Type B pancreatic cell (in vitro differentiated cells): ENCODE data around the gene SOS2. TPM values are rescaled to one million over a fixed set of nuclear protein-coding genes. Genes with fewer than 3 reads are reported as not detected.

Experiments used
- DNase-seq: peaks from one replicate; pipeline ENCODE4 v3.0.0; 2021; ENCODE audit warnings: mixed read lengths; ENCODE audit not compliant: unreplicated experiment; ENCODE audit errors: extremely low spot score
- H3K27ac Mint-ChIP-seq: 2 replicates; pipeline ENCODE4 v1.8.0; 2021; ENCODE audit warnings: mild to moderate bottlenecking, mixed read lengths
- H3K27me3 Mint-ChIP-seq: 2 replicates; pipeline ENCODE4 v1.8.0; 2021; ENCODE audit warnings: mixed read lengths
- H3K36me3 Mint-ChIP-seq: 2 replicates; pipeline ENCODE4 v1.8.0; 2021; ENCODE audit warnings: mixed read lengths
- H3K4me1 Mint-ChIP-seq: one replicate; pipeline ENCODE4 v1.8.0; 2021; ENCODE audit warnings: mixed read lengths; ENCODE audit not compliant: unreplicated experiment
- H3K4me3 Mint-ChIP-seq: 2 replicates; pipeline ENCODE4 v1.8.0; 2021; ENCODE audit warnings: mild to moderate bottlenecking, mixed read lengths
- H3K9me3 Mint-ChIP-seq: 2 replicates; pipeline ENCODE4 v1.8.0; 2021; ENCODE audit warnings: mixed read lengths
- CTCF ChIP-seq: fragments of 200-600 bp; sonication (generic); conservative IDR thresholded peaks from 2 replicates; pipeline ENCODE4 v1.5.0; 2021; ENCODE audit warnings: antibody characterized with exemption, mild to moderate bottlenecking
- total RNA-seq: library from RNA; stranded (reverse); gene quantifications from 2 replicates; pipeline ENCODE4 v1.2.1, GENCODE V29; 2021; ENCODE audit warnings: low replicate concordance

SOS2 gene
- total RNA-seq, 1 donor from 2014 or later = 34.6 TPM

- no peaks in the 10 kb centered on the region for H3K27me3 Mint-ChIP-seq
- H3K4me1 Mint-ChIP-seq = no peaks in the 10 kb centered on the region
- H3K4me3 Mint-ChIP-seq = no peak overlapping the region
- H3K36me3 Mint-ChIP-seq = peaks cover 26% of the 10 kb centered on the region
- TF ChIP-seq CTCF = no peak
- H3K9me3 Mint-ChIP-seq = no peaks in the 10 kb centered on the region
- no peak for DNase-seq
- H3K27ac Mint-ChIP-seq = no peak overlapping the region
Observed at GRCh38 chr14:50107850-50108249, 123.5 kb downstream of the SOS2 start.

GRCh38 chr14:50106178-50106577 lies 125.2 kb downstream of the SOS2 start:
- Mint-ChIP-seq H3K4me1 (no peaks in the 10 kb centered on the region), H3K9me3 (no peaks in the 10 kb centered on the region)

GRCh38 chr14:50103558-50103957 lies 127.8 kb downstream of the SOS2 start:
- Mint-ChIP-seq H3K4me1 (peaks cover 4% of the 10 kb centered on the region), H3K36me3 (peaks cover 5% of the 10 kb centered on the region), H3K27me3 (no peaks in the 10 kb centered on the region), H3K27ac (peak overlapping the region; percentile 64), H3K4me3 (no peak overlapping the region), H3K9me3 (no peaks in the 10 kb centered on the region)
- DNase-seq = no peak
- no peak for TF ChIP-seq CTCF

More at GRCh38 chr14:50106178-50106577, 125.2 kb downstream of the SOS2 start:
- H3K27ac Mint-ChIP-seq = peak overlapping the region; percentile 6
- H3K4me3 Mint-ChIP-seq = no peak overlapping the region
- TF ChIP-seq CTCF = no peak
- H3K27me3 Mint-ChIP-seq = no peaks in the 10 kb centered on the region
- H3K36me3 Mint-ChIP-seq = peaks cover 20% of the 10 kb centered on the region
- no peak for DNase-seq

- no peaks in the 10 kb centered on the region for H3K27me3 Mint-ChIP-seq
- peaks cover 4% of the 10 kb centered on the region for H3K4me1 Mint-ChIP-seq
- no peak for TF ChIP-seq CTCF
- H3K4me3 Mint-ChIP-seq = peak overlapping the region; percentile 7
- H3K27ac Mint-ChIP-seq = peak overlapping the region; percentile 94
- no peaks in the 10 kb centered on the region for H3K36me3 Mint-ChIP-seq
- H3K9me3 Mint-ChIP-seq = no peaks in the 10 kb centered on the region
- no peak for DNase-seq
Observed at GRCh38 chr14:50101417-50101816, 130.0 kb downstream of the SOS2 start.

- Mint-ChIP-seq H3K27ac (peak overlapping the region; percentile 94), H3K27me3 (no peaks in the 10 kb centered on the region), H3K4me1 (peaks cover 4% of the 10 kb centered on the region), H3K36me3 (peaks cover 2% of the 10 kb centered on the region), H3K9me3 (no peaks in the 10 kb centered on the region), H3K4me3 (no peak overlapping the region)
- DNase-seq = no peak
- no peak for TF ChIP-seq CTCF
Observed at GRCh38 chr14:50100805-50101204, 130.6 kb downstream of the SOS2 start.

- no peaks in the 10 kb centered on the region for H3K27me3 Mint-ChIP-seq
- peaks cover 4% of the 10 kb centered on the region for H3K4me1 Mint-ChIP-seq
- peak overlapping the region; percentile 9 for H3K27ac Mint-ChIP-seq
- peaks cover 4% of the 10 kb centered on the region for H3K36me3 Mint-ChIP-seq
- no peak for DNase-seq
- no peaks in the 10 kb centered on the region for H3K9me3 Mint-ChIP-seq
- H3K4me3 Mint-ChIP-seq = no peak overlapping the region
- TF ChIP-seq CTCF = no peak
Observed at GRCh38 chr14:50099335-50099734, 132.0 kb downstream of the SOS2 start.
